Effector CD4-positive, alpha-beta T cell (primary cell): ENCODE measurements around the gene IMMT.
"Not testable (repeated sequence)": the region's sequence is repeated elsewhere in the genome, so short reads cannot be mapped to it uniquely, and the experiment has no call there.

Source experiments
- DNase-seq: peaks from one replicate; pipeline ENCODE4 v3.0.0-alpha.2; 2020

The IMMT gene

DNA sequence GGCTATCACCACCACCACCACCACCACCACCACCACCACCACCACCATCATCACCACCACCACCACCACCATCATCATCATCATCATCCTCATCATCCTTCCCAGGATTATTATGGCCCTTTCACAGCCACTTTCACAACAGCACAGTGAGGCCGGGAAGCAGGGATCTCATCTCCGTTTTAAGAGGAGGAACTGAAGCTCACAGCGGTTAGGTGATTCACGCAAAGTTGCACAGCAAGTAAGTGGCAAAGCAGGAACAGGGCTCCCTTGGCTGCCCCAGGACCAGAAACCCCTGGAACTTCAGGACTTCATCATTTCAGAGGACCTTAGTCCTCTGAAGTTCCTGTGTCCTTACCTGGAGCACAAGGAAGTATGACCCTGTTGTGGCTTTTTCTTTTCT, 30.8 kb upstream of the IMMT start:
- no peak for DNase-seq

DNA sequence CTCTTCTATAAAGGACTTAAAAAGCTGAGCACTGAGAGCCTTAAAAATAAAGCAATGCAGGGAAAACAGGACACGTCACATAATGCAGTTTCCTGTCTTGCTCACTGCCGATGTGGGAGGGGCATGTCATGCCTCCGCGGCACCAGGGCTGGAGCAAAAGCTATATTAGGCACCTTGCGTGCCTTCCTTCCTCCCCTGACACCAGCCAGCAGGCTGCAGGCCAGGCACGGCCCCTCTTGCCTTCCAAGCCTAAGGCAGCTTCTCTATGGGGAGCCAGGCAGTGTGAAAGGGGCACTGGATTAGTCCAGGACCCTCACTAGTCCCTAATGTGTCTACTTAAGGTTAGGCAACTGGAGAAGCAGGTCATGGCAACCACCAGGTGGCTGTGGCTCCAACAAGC, 30.3 kb upstream of the IMMT start:
- no peak for DNase-seq

DNA sequence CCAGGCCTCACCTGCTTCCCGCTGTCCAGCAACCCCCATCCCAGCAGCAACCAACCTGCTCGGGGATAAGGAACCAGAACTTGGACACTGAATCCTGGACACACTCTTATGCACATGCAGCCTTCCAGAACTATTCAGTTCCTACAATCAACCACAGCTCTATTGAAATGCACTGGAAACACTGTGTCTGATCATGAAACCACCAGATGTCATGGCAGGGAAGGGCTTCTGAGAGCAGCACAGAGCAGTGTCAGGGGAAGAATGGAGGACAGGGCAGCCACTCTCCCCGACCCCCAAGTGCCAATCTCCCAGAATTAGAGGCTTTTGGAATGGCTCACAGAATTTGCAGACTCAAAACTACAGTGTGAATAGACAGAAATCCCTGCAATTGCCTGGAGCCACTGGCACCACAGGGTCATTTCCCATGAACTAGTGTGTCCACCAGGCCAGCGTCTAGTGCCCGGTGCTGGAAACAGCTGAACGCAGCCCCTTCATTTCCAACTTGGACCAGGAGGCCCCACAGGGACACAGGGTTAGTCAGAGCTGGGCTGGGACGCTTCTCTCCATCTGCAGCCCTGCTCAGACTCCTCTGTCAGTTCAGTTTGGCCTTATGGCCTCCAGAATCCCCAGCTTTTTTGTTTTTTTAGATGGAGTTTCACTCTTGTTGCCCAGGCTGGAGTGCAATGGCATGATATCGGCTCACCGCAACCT, 29.5 kb upstream of the IMMT start:
- DNase-seq: no peak

DNA sequence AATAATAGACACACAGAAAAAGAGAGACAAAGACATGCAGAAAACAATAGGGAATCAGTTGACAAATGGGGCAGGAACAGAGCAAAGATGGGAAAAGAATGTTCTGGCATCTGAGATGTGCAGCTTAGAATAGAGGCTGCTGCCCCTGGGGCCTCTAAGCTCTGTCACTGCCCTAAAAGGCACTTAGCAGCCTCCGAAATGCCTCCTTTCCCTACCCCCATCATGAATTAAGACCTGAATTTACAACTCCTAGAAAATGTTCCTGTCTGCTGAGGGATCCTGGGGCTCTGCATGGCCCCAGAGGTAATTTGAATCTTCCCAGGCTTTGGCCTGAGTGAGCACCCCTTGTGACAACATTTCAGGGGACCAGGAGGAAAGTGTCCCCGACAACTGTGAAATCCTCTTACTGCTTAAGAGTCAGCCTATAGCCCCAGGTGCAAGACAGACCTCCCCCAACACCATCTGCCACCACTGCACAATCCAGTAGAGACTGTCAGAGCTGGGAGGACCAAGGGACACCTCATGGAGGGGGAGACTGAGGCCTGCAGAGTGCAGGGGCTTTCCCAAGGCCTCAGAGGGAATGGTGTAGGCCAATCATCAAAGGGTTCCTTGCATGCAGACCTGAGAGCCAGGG, 28.8 kb upstream of the IMMT start:
- DNase-seq: no peak

DNA sequence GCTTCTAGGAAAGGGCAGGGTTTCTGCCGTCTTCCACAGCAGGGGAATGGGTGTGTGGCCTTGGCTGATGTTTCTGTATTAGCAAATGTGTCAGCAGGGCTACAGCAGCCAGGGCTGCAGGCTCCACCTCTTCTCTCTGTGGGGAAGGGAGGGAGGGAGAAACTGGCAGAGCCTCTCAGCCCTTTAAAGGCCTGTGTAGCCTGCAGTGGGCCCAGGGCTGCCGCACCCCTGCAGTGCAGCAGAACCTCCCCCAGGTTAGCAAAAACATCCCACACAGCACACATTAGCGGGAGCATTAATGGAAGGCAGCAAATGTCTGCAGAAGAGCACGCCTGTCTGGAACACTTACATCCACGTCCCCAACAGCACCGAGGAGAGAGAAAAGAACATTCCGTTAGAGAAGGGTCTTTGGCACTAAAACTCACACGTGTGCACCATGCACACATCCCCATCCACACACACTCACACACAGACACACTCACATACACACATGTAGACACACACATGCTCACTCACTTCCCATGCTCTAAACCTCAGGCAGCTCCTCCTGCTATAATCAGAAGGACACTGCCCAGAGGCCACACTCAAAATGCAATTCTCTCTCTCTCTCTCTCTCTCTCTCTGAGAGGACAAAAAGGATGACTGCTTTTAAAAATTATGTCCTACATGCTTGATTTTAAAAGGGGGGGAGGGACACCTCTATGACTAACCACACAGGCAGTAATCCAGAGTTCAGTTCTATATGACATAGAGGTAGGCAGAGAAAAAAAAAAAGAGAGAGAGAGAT, 28.1 kb upstream of the IMMT start:
- DNase-seq: no peak

DNA sequence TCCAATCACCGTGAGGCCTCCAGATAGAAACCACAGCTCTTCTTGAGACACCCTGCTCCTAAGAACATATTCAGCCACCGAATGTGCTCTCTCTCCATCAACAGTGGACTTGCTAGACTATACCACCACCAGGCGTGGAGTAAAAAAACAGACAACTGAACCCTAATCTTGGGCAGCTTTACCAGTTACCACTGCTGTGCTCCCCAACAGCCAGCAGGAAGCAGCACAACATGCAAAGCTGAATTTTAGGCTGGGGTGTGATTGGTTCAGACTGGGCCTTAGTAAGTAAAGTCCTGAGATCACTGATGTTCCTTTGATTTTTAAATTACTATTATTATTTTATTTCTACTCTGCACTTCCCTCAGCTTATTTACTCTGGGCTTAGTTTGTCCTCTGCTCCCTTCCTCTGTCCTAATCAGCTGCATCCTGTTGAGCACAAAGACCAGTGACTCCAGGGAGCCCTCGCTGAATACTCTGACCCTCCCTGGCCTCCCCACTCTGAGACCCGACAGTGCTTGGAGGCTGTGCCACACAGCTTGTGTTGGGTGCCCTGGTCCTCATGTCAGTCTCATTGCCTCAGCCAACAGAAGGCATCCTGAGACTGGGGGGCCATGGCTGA, 25.9 kb upstream of the IMMT start:
- DNase-seq: peak; percentile 34

DNA sequence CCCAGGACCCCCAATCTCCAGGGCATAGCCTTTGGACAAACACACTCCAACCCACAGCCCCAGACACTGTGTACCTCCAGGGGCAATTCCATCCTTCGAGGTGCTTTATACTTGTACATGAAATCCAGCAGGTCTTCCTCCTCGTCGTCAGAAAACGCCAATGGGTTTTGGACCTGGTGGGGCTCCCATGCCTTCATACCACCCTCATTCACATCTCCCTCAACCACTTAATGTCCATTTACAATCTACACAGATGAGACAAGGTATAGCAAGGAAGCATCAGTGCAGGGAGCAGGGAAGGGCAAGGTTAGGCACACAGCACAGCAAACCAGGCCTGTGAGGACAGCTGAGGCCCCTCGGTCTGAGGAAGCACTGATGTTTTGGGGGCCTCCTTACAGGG, 24.6 kb upstream of the IMMT start:
- DNase-seq: no peak

DNA sequence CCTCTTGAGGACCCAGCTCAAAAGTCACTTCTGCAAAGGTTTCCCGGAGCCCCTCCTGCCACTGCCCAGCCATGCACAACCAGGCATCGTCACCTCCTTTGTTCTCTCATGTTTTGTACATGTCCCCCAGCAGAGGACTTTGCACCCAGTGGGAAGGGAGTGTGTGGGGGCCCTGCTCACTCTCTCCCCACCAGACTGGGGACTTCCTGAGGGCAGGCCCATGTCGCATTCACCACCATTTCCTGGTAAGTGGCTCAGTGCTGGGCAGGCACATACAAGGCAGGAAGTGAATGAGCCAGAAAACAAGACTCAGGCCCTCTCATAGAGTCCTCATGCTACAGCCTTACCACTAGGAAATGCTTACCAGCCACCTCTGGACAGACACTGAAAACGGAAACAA, 22.9 kb upstream of the IMMT start:
- no peak for DNase-seq

DNA sequence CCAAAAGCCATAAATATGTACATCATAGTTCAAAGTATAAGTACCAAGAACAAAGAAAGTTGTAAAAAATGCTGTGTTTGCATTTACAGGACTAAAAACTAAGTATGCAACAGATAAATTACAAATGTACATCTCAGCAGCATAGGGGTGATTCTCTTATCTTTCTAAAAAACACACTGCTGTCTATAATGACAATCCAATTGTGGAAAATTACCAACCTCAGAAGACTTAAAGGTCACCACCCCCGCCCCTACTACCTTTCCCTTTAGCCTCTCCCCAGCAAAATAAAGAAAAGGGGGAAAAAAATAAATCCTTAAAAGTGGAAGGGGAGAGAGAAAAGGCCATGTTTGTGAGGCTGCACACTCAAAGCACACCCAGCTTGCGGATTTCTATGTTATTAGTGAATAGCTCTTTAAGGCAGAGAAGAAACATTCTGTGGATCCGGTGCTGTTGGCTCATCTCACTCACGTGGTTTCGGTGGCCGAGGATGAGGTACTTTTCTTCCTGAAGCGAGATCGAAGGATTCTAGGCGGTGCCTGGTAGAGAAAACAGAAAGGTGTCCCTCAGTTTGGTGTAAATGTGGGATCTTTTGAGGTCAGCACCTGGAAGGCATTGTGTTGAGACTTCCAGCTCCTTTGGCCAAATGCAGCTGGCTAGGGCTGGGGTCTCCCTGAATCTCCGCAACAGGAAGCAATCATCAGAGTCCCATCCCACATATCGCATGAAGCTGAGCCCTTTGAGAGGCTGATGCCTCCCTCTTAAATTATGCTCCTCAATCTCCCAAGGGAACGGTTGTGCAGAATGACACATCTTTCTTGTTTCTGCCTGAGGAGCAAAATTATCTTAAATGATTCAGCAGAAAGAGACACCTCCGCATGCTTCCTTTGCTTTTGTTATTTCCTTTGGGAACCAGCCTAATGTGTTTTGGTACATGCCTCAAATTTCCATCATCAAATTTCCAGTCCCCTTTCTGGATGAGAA, 21.6 kb upstream of the IMMT start:
- DNase-seq: no peak

DNA sequence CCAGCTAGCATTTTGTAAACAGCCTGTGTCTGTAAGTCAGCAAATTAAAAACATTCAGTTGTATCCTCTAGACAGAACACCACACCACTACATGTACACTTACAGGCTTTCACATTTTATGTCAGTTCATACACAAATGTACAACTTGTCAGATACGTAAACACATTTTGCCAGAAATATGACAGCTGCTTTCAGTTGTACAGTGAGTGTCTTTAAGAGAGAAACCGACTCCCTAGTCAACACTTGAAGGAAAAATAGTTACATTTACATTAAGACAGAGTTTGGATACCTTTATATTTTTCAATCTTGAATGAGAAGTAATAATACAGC, 19.2 kb upstream of the IMMT start:
- no peak for DNase-seq

DNA sequence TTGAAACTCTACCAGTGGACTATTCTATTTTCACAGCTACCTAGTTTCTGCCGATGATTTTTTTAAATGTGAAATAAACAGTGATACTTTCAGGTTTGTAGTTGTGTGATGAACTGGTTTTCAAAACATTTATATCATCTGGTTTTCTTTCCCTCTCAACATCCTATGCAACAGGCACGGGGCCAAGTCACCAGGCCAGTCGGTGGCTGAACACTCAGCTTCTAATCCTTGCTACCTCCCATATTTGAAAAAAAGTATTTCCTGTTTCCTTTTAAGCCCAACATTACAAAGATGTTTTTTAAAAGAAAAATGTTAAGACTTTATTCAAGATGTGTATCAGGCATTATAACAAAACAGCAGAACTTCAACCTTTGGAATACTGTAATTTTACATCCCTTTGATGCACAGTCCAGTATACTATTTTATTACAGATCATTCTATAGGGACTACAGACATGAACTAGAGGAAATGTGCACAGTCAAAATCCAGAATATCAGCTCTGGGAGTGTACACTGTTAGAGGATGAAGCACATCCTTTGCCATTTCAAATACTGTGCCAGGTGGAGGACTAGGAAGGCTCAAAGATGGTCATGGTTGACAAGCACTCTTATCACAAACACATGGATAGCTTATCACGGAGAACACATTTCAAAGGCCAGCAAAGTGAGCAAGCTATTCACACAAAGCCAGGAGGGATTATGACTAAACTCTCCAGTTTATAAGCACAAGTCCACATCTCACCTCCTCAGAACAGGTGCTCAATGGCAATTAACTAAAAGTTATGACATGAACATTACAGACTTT, 18.6 kb upstream of the IMMT start:
- no peak for DNase-seq

DNA sequence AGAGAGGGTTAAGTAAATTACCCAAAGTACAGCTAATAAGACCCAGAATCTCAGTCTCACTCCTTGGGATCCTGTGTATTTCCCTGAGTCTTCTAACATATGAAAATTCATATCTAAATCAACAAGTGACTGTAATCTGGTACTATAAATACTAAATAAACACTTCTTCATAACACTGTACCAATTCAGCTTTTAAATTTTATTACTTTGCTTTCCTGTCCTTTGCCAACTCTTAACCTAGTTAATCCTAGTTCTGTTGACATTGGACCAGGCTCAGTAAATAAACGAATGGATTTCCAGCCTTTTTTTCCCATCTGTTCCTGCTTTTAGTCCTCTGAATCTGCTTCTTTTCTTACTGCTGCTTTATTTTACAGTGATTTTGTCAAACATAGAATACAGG, 17.8 kb upstream of the IMMT start:
- no peak for DNase-seq

DNA sequence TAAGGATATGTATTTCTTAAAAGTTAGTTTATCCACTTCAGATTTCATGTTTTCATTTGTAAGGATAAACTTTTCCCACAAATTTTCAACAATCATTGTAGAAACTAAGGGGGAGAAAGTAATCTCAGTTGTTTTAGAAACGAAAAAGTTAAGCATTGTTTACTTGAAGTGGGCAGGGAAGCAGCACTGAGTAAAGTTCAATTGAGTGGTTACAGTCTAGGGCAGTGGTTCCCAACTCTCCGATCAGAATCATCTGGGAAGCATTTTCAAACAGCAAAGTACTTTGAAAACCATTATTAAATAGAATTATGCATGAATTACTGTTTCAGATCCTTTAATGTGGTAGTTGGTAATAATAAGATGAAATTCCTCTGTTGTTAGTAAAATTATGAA, 16.5 kb upstream of the IMMT start:
- DNase-seq: no peak

DNA sequence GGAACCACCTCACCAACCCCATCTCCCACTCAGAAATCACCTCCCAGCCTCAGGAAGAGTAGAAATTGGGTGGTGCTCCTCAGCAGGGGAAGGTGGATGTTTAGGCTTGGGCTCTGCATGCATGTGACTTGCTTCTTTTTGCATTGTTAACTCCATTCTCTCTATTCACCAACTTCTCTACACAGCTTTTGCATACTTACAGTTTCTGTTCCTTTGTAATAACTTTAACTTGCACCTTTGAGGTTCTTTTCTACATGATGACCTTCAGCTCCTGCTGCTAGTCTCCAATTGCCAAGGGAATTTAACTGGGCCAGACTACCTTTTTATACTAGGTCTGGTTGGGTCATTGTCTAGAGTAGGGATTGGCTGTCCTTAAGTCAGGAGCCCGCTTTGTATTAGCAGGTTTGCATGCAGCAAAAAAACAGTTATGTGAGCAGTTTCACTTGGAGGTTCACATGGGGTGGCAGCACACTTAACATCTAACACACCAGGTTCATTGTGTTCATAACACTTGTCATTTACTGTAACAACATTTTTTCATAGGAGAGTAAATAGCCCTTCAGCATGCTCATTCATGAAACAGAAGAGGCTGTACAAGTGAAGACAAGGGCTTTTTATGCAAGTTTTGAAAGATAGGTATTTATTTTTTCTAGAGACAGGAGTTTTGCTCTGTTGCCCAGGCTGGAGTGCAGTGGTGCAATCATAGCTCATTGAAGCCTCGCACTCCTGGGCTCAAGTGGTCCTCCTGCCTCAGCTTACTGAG, 16.0 kb upstream of the IMMT start:
- no peak for DNase-seq

DNA sequence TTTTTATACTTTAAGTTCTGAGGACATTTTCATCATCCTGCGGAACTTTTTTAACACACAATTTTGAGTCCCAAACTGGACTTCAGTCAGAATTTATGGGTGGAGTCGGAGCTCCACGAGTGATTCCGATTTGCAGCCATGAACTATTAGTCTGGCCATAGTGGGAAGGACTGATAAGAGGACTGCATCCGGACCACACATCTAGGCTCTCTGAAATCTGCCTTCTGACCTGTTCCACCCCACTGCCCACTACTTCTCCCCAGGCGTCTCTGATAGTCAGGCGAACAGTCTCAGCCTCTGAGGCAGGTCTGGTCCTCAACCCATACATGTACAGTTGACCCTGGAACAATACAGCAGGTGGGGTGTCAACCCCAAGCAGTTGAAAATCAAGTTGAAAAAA, 9.2 kb upstream of the IMMT start:
- no peak for DNase-seq

DNA sequence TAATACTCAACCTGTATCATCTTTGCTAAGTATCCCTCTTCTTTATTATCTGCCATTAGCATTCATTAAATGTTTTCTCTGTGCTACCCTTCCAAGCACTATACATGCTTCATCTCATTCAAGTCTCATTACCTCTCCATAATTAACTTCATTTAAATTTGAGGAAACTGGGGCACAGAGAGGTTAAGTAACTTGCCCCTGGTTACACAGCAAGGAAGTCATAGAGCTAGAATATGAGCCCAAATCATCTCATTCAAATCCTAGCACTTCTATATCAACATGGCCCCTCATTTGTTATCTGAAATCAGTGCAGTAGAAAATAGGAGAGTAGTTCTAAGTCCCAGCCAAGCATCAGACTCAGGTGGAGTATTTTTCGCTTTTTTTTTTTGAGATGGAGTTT, 8.4 kb upstream of the IMMT start:
- DNase-seq: no peak

DNA sequence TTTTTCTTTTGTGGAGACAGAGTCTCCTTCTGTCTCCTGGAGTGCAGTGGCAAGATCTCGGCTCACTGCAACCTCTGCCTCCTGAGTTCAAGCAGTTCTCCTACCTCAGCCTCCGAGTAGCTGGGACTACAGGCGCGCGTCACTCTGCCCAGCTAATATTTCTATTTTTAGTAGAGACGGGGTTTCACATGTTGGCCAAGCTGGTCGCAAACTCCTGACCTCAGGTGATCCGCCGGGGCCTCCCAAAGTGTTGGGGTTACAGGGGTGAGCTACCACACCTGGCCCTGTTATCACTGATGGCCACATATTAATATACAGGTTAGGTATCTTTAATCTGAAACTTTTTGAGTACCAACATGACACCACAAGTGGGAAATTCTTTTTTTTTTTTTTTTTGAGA, 7.4 kb upstream of the IMMT start:
- DNase-seq: no peak

DNA sequence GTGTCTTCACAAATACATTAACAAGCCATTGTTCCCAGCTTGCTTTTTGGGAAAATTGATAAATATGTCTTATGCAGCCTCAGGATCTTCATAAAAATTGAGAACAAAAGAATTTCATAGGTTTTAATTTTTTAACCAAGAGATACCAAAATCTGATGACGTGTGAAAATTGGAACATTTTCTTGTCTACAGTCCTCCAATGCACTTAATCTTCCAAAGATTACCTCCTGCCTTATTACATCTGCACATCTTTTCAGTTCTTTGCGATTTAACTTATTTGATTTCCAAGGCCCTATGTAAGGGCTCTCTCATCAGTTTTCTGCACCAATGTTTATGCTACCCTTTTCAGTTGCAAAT, 7.1 kb upstream of the IMMT start:
- DNase-seq: no peak

DNA sequence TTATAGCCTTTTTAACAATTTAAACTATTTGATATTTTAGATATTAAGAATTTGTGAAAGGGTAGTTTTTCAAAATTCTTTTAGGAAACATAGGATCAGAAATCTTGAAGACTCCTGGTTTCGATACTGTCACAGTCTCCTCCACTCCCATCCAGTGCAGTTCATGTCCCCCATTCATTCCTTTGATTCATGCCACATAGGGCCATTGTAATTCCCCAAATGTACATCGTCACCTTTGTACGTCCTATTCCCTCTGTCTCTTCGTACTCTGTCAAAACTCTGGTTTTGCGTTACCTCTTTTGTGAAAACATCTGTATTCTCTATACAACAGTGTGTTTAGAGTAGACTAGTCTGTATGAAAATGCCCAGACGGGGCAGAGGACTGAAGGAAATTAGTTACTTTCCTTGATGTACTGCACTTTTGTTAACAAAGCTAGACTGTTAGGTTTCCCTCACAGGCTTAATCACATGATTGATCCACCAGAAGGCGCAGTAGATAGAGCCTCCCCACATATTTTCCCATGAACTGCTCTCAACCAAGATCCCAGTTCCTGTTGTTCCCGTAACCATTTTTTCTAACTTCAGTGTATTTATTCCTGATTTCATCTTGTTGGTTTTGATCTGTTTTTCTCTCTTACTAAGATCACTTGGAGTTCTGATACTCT, 6.5 kb upstream of the IMMT start:
- DNase-seq: no peak

DNA sequence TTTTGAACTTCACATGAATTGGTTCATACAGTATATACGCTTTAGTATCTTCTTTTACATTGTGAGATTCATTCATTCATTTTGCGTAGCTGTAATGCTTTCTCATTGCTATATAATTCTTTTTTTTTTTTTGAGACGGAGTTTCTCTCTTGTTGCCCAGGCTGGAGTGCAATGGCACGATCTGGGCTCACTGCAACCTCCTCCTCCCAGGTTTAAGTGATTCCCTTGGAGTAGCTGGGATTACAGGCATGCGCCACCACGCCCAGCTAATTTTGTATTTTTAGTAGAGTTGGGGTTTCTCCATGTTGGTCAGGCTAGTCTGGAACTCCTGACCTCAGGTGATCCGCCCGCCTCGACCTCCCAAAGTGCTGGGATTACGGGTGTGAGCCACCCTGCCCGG, 5.3 kb upstream of the IMMT start:
- not testable (repeated sequence) for DNase-seq

DNA sequence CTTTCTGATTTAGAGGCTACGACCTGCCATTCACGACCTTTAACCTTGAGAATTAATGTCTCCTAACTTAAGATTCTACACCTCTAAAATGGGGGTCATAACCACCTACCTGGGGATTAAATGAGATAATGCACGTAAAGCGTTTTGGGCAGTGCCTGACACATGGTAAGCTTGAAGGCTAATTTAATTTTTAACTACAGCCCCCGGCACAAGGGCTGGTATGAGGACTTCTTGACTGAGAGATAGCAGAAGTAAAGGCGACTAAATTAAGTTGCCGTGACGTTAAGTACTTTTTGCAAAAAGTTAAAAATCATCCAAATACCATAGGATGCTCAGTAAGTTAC, 4.5 kb upstream of the IMMT start:
- no peak for DNase-seq
